NCI-H1105 treated with DMSO at 0.1 percent for 48 hours (cell line): Measurements from ENCODE around the gene GBX2.
A peak's percentile ranks its signal among the peaks of the same experiment; 100 is the strongest.

Source experiments
- DNase-seq: peaks from one replicate; lab custom pipeline; 2025; lab: John Stamatoyannopoulos, UW

The GBX2 gene

GRCh38 chr2:236168110-236169080, at the start of gene GBX2:
Gene GBX2, minus strand, starts transcription at chr2:236168386. Its CDS starts 415 bp downstream, at chr2:236167971.
- DNase-seq: peak; percentile 82

GRCh38 chr2:236217926-236218325, 49.7 kb upstream of the GBX2 start:
- DNase-seq: no peak

- DNase-seq: no peak
Observed at GRCh38 chr2:236216711-236217110, 48.5 kb upstream of the GBX2 start.

GRCh38 chr2:236215761-236216333, 47.7 kb upstream of the GBX2 start:
- DNase-seq: no peak

- DNase-seq: no peak
Observed at GRCh38 chr2:236215196-236215595, 47.0 kb upstream of the GBX2 start.

- DNase-seq: no peak
Observed at GRCh38 chr2:236214376-236214995, 46.3 kb upstream of the GBX2 start.

GRCh38 chr2:236211296-236211695, 43.1 kb upstream of the GBX2 start:
- no peak for DNase-seq

- DNase-seq: no peak
Observed at GRCh38 chr2:236210536-236210935, 42.4 kb upstream of the GBX2 start.

GRCh38 chr2:236209996-236210395, 41.8 kb upstream of the GBX2 start:
- DNase-seq: no peak

GRCh38 chr2:236209535-236209934, 41.3 kb upstream of the GBX2 start:
- DNase-seq: no peak

GRCh38 chr2:236208019-236208926, 40.1 kb upstream of the GBX2 start:
- no peak for DNase-seq

- DNase-seq: no peak
Observed at GRCh38 chr2:236207472-236207871, 39.3 kb upstream of the GBX2 start.

- DNase-seq: no peak
Observed at GRCh38 chr2:236205867-236206645, 37.9 kb upstream of the GBX2 start.

- no peak for DNase-seq
Observed at GRCh38 chr2:236204953-236205352, 36.8 kb upstream of the GBX2 start.

GRCh38 chr2:236200378-236200777, 32.2 kb upstream of the GBX2 start:
- DNase-seq: no peak

GRCh38 chr2:236196366-236196765, 28.2 kb upstream of the GBX2 start:
- DNase-seq: no peak

- DNase-seq: no peak
Observed at GRCh38 chr2:236195726-236196125, 27.5 kb upstream of the GBX2 start.

GRCh38 chr2:236194786-236195185, 26.6 kb upstream of the GBX2 start:
- no peak for DNase-seq

- no peak for DNase-seq
Observed at GRCh38 chr2:236193026-236193425, 24.8 kb upstream of the GBX2 start.

GRCh38 chr2:236190674-236191073, 22.5 kb upstream of the GBX2 start:
- no peak for DNase-seq

GRCh38 chr2:236184701-236185100, 16.5 kb upstream of the GBX2 start:
- DNase-seq: no peak
